Left cardiac atrium (tissue), 4 donors: ENCODE measurements around the gene DRD4. TPM values are rescaled to one million over a fixed set of nuclear protein-coding genes. Genes with fewer than 3 reads are reported as not detected.
A peak's percentile ranks its signal among the peaks of the same experiment; 100 is the strongest.

Experiments used
- ATAC-seq, 2 donors: fragments of 200-7000 bp; cut with Tn5 transposase; one replicate each; pipeline ENCODE4 v1.9.1; 2020; ENCODE audit warnings: mild to moderate bottlenecking in 2 of 2, moderate library complexity in 2 of 2
- DNase-seq: peaks from one replicate; pipeline ENCODE4 v3.0.0-alpha.2; 2020
- intact Hi-C, 2 donors: fragments of 100-400 bp; cut with DNase I; formaldehyde crosslinking; loops; one replicate each; pipeline versions ENCODE4 v1.14.1 to v1.15.1; 2022 to 2023
- total RNA-seq, 2 donors: library from RNA; stranded (reverse); fragmentation: NEBNext Ultra II Directional; extraction: Animal tissue kit (Norgen Biotek cat#: 25700); gene quantifications; one replicate each; pipeline ENCODE4 v1.2.1, GENCODE V29; 2021
- donor health status: DM: no; HTN: yes; CAD: no.
- donor health status: DM: no; HTN: yes; CAD: no; lungs with severe emphysema.
- donor health status: DM: yes; HTN: yes; CAD: no.
- donor health status: Dilated cardiomyopathy.

Gene DRD4
- total RNA-seq, 2 donors from 2014 or later, result 0.15 to 0.29 TPM

DNA sequence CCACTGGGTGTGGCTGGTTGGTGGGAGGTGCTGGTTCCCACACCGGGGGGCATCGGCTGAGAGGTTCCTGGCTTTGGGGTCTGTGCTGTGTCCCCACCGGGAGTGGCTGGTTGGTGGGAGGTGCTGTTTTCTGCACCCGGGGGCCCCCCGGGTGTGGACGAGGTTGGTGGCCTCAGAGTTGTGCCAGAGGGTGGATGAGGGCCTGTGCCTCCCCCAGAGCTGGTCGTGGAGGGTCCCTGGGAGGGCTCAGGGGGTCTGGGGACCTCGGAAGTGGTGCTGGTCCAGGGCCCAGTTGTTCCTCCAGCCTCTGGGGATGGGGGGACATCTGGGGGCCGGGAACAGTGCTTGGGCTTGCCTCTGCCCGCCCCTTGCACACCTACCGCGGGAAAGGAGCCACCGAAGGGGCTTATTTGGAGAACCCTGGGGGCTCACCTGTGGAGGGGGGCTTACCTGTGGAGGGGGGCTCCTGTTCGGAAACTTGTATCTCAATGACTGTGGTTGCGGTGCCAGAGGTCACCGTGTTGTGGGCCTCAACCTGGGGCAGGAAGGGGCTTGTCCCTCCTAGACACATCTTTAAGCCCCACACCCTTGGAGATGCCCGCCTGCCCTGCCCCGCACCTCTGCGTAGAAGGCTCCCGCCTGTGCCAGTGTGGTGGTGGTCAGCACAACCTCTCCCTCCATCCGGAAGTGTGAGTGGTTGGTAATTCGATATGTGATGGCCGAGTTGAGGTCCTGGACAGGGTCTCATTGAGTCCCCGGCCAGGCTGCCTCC lies 18.0 kb upstream of the DRD4 start:
- intact Hi-C loops, result loop anchor here in 1 of 2 donors (10.0 kb wide), 1 partner anchor 64 kb away; no protein-coding TSS in a partner anchor
- DNase-seq, result no peak
- no peak for ATAC-seq

DNA sequence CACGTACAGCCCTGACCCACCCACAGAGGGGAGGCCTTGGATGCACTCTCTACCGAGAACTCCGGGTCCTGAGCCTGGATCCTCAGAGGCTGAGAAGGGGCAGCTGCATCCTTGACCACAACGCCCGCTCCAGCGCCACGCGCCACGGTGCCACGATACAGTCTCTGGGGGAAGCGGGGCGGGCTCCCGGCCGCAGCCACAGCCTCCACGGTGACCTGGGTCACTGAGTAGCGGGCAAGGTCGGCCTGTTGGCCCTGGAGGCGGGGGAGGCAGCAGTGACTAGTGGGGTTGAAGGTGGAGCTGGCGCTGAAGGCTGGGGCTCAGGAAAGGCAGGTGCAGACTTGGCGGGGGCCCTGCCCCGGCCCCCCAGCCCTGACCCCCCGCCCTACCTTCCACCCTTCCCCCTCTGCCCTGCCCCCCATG lies 17.4 kb upstream of the DRD4 start:
- DNase-seq (peak; percentile 20), ATAC-seq (no peak)
- intact Hi-C loops, result loop anchor here in 1 of 2 donors (10.0 kb wide), 1 partner anchor 65 kb away; no protein-coding TSS in a partner anchor

DNA sequence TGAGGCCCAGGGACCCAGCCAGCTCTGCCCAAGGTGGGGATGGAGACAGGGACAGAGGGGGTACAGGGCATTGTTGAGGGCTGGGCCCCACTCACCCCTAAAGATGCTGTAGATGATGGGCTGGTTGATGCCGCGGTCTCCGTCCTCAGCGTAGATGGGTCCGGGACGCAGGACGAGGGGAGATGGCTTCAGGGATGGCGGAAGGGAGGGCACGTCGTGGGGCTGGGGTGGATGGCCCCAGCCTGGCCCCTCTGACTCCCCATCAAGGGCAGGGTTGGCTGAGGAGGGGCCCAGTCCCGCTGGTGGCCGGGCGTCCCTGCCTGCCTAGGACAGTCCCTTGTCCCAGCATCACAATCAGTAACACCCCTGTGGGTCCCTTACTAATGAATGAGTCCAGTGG lies 16.9 kb upstream of the DRD4 start:
- intact Hi-C loops, result no loop called here

DNA sequence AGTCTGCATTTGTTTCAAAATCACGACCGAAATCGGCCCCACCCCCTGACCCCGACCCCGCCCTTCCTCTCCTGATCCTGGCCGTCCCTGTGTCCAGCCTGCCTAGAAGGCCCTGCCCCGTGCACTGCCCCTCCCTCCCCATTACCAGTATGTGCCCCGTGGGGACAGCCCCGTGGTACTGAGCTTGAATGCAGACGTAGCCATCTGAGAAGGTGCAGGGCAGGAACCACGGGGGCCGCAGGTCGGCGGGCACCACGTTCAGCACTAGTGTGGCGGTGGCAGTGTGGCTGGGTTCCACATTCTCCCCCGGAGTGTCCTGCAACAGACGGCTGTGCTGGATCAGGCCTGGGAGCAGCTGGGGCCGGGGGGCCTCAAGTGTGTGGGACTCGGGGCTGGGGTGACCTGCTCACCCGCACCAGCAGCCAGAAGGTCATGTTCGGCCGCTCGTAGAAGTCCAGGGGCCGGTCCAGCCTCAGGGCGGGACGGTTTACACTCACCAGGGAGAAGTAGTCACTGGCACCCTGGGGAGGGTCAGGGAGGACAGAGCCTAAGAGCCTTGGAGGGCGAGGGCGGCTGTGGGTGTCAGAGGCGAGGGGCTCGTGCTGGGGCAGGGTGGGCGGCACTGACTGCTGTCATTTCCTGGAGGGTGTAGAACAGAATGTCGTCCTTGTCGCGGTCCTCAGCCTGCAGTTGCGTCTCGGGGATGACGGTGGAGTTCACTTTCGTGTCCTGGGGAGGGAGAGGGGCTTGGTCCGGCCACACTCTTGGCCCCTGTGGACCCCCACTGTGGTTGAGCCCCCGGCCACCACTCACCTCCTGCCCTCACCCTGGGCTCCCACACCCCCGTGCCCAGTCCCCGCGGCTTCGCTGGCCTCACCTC lies 15.9 kb upstream of the DRD4 start:
- DNase-seq, result peak; percentile 19
- ATAC-seq, result no peak
- intact Hi-C loops, result no loop called here

More for the DNA sequence above, 16.9 kb upstream of the DRD4 start:
- no peak for ATAC-seq
- DNase-seq, result no peak

DNA sequence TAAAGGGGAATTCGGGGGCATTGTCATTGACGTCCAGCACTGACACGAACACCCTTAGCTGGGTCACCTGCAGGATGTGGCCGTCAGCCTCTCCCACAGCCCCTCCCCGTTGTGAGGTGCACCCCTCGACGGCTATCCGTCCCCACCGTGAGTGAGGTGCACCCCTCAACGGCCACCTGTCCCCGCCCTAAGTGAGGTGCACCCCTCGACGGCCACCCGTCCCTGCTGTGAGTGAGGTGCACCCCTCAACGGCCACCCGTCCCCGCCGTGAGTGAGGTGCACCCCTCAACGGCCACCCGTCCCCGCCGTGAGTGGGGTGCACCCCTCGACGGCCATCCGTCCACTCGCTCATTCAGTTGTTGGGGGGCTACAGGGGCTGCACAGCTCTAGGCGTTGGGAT lies 15.2 kb upstream of the DRD4 start:
- no peak for ATAC-seq
- intact Hi-C loops, result no loop called here
- DNase-seq, result no peak

DNA sequence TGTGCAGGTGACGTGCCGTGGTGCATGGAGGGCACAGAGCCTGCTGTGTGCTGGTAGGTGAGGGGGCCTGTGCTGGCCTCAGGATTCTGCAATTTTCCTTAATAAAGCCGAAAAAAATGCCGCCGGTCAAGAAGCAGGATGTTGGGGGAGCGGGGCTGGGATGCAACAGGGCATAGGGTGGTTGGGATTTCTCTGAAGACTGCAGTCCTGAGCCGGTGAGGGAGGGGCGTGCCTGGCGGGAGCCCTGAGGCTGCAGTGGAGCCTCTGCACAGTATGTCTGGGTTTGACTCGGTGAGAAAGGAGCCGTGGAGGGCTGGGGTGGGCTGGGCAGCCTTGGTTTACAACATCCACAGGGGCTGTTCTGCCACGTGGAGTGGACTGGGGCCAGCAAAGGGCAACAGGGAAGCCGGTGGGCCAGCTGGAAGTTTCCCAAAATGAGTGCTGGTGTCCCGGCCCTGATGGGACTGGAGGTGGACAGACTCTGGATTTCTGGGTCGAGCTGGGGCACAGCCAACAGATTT lies 13.7 kb upstream of the DRD4 start:
- DNase-seq, result no peak
- no peak for ATAC-seq
- intact Hi-C loops, result no loop called here

DNA sequence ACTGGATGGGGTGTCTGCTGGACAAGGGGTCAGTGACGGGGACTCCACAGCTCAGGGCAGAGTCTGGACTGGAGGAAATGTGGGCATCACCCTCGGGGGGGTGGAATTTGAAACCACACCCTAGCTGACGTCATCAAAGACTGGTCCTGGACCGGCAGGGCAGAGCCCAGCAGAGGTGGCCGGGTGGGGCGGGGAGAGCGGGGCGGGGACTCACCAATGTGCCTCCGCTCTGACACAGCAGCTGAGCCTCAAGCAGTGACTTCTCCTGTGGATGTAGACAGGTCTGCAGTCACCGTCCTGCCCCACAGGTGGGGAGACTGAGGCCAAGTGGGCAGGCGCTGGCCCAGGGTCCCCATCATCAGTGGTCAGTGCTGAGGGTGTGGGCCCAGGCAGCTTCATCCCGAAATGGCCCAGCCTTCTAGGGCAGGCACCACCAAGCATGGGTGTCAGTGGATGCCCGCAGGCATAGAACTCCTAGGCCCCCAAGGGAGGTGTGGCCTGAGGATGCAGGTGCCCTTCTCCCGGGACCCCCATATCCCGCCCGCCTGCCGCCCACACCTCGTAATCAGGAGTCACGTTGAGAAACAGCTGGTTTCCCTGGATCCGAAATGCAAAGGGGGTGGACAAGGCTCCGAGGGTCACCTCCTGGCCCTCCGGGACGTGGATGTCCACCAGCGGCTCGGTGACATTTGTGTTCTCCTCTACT lies 12.9 kb upstream of the DRD4 start:
- intact Hi-C loops, result no loop called here
- DNase-seq (no peak), ATAC-seq (no peak)

DNA sequence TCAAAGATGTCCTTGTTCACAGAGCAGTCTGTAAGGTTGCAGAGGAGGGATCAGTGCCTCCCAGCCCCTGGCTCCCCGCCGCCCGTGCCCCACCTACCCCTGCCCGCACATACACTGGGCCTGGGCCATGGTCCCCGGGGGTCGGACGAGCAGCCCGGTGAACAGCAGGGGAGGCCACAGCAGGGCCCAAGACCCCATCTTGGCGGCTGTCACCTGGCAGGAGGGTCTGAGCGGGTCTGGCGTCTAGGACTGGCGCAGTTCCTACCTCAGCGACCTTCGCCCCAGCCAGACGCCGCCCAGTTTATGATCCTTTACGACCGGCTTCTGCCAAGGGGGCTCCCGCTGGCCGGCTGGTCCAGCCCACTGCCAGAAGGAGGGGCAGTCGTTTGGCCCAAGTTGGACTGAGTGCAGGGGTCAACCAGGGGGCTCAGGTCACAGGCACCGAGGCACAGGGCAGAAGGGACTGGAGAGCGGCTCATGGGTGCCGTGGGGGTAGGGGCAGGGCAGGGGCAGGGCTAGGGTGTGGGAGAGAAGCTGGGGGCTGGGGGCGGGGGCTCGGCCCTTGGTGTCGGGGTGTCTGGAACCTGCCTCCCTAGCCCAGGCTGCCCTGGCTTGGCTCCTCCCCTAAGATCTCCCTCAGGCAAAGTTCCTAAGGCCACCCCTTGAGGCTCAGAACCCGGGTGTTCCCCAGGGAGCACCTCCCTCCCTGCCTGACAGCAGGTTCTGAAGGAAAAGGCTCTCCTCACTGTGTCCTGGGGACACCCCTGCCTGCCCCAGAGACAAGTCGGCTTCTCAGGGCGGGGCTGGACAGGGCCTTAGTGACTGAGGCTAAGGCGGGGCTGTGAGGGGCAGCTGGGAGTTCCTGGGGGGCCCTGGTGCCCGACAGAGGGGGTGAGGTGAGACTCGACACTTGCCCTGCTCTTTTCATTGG lies 12.1 kb upstream of the DRD4 start, which contains the start of gene CDHR5:
CDHR5 (minus strand) TSS at position 251 of the 931 bp plus-strand sequence; CDS start at position 198, 53 bp downstream.
- no peak for DNase-seq
- no peak for ATAC-seq
- intact Hi-C loops, result no loop called here

DNA sequence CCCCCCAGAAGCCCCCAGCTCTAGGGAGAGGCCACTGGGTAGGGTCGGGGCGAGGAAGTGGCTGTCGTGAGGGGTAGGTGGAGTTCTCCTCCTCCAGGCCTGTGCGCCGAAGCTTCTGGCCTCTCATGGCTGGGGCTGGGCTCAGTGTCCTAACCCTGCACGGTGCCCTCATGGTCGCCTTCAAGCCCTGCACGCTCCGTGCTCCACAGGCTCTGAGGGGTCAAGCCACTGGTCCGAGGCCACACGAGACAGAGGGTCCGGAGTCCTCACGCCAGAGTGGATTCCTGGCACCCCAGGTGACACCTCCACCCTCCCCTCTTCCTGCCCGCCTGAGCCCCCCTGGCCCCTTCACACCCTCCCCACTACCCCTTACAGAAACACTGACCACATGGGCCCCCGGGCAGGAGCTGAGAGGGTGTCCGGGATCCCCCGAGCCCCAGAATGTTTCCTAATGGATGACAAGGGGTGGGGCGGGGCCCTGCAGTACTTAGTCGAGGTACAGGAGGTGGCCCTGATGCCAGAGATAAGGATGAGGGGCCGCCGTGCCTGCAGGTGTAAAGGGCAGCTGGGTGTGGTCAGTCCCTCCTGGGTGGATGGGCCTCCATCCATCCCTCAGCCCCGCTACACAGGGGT lies 11.3 kb upstream of the DRD4 start:
- intact Hi-C loops, result no loop called here
- ATAC-seq (peak in 1 of 2 donors; percentile 4), DNase-seq (no peak)

DNA sequence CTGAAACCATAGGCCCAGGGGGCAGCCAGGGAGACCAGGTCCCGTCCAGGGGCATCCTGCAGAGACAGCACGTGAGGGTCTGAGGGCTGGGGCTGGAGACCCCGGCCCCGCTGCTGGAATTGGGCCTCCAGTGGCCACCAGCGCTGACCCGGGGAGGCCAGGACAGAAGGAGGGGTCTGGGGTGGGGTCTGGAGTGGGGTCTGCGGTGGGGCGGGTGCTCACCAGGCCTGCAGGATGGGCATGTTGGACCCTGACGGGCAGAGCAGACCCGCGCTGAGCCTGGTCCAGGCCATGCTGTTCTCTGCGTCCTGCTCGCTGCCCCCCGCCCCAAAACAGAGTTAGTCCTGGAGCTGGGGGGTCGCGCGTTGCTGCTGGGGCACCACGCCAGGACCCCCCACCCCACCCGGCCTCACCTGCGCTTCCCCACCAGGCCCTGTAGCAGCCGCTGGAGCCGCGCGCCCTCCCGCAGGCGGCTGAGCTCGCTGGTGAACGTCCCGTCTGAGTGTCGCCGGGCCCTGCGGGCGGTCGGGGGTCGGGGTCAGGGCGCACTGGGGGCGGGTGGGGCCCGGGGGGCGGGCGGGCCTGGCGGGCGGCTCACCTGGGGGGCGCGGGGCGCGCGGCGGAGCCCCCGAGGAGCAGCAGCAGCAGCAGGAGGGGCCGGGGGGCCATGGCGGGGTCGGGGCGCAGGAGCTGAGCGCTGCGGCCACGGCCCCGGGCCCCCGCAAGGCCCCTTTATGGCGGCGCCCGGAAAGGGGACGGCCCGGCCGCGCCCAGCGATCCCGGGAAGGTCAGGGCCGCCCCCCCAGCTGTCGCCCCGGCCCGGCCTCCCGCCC lies 10.4 kb upstream of the DRD4 start, which contains the start of gene SCT:
SCT (minus strand) TSS at position 707 of the 833 bp plus-strand sequence; CDS start at position 669, 38 bp downstream.
- no peak for ATAC-seq
- intact Hi-C loops, result no loop called here
- no peak for DNase-seq

DNA sequence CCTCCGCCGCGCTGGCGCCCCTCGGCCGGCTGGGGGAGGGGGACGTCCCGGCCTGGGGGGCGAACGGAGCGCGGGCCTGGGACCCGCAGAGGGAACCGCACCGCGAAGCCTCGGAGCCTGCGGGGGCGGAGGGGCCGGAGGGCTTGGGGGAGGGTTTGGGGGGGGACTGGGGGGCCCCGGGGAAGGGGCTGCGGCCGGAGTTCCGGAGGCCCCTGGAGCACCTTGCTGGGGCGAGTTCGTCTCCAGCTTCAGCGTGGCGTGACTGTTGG lies 9.8 kb upstream of the DRD4 start:
- no peak for DNase-seq
- ATAC-seq, result no peak
- intact Hi-C loops, result no loop called here

DNA sequence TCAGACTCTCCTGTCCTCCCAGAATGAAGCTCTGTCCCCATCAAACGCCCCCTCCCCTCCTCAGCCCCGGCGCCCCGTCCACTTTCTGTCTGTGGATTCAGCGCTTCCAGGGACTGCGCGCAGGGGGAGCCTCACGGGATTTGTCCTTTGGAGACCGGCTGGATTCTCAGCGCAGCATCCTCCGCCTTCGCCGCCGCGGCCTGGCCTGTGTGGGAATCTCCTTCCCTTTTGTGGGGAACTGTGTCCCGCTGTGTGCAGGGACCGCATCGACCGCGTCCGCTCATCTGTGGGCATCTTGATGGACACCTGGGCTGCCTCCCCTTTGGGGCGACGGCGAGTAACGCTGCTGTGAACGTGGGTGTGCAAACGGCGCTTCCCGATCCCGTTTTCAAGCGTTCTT lies 9.0 kb upstream of the DRD4 start:
- no peak for ATAC-seq
- intact Hi-C loops, result no loop called here

DNA sequence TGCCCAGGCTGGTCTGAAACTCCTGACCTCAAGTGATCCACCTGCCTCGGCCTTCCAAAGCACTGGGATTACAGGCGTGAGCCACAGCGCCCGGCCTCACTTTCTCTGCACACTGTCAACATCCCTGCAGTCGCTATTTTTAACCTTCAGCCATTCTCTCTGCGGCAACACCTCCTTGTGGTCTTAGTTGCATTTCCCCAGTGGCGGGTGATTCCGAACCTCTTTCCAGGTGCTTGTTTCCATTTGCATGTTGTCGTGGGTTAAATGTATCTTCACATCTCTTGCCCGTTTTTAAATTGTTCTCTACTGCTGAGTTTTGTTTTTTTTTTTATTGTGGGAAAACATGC lies 7.9 kb upstream of the DRD4 start:
- intact Hi-C loops, result no loop called here
- ATAC-seq (no peak), DNase-seq (no peak)

More for the DNA sequence above, 9.0 kb upstream of the DRD4 start:
- DNase-seq, result no peak

DNA sequence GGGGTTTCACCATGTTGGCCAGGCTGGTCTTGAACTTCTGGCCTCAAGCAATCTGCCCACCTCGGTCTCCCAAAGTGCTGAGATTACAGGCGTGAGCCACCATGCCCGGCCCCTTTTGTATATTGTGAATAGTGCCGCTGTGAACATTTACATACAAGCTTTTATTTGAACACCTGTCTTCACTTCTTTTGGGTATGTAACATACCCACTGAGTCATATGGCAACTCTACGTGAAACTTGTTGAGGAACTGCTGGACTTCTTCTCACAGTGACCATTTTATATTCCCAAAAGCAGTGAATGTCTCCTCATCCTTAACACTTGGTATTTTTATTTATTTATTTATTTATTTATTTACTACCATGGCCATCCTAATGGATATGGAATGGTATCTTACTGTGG lies 6.2 kb upstream of the DRD4 start:
- DNase-seq (no peak), ATAC-seq (no peak)
- intact Hi-C loops, result no loop called here

DNA sequence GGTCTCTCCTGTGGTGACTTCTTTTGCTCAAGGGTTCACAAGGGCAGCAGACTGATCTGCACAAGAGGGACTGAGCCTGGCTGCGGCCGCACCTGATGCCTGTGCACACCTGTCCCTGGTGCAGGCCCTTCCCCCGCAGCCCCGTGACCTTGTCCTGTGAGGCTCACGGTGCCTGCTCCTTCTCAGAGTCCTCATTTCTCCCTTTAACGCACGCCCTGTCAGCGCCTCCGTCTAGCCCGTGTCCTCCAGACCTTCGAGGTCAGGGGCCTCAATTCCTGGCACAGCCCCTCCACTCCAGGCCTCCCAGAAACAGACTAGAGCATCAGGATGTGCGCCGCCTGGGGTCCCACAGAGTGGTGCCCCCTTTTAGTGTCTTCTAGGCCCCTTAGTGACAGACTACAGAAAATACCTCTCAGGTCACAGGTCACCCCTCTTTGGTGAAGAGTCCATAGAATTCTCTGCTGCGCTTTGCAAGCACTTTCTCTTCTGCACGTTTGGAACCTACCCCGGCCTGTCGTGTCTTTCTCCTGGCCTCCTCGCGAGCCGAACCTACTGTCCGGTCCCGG lies 1.0 kb upstream of the DRD4 start:
- intact Hi-C loops, result no loop called here

DNA sequence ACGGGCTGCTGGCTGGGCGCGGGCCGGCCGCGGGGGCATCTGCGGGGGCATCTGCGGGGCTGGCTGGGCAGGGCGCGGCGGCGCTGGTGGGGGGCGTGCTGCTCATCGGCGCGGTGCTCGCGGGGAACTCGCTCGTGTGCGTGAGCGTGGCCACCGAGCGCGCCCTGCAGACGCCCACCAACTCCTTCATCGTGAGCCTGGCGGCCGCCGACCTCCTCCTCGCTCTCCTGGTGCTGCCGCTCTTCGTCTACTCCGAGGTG lies 194 bp downstream of the DRD4 start:
- ATAC-seq, result no peak
- intact Hi-C loops, result no loop called here
- no peak for DNase-seq

More for the DNA sequence above, 1.0 kb upstream of the DRD4 start:
- DNase-seq (no peak), ATAC-seq (no peak)
